HG03342 (cell line): ENCODE results near the gene IGFL2.
"Not testable (repeated sequence)": the region's sequence is repeated elsewhere in the genome, so short reads cannot be mapped to it uniquely, and the experiment has no call there.

Source experiments
- ATAC-seq: cut with Tn5 transposase; IDR thresholded peaks from one replicate; pipeline ENCODE4 v1.9.1; 2021; ENCODE audit warnings: mild to moderate bottlenecking, moderate library complexity; ENCODE audit not compliant: unreplicated experiment

IGFL2 gene

GRCh38 chr19:46147791-46148288, at the start of gene IGFL2:
Gene IGFL2 (plus strand): TSS chr19:46148238. CDS start chr19:46148279, 41 bp downstream.
- ATAC-seq, result no peak

DNA sequence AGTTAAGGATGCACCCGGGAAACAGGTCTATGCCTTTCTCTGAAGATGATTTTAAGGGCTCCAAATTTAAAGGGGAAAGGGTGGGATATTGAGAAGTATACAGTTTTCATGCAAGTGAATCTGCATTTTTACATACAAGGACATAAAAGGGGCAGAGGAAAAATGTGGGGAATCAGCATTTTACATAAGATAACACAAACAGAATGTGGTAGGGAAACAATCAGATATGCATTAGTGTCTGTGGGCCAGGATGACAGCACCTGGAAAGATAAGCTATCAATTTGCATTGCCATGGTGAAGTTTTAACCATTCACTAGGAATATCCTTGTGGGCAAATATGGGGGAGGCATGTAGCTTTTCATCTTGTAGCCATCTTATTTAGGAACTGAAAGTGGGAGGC, 47.7 kb upstream of the IGFL2 start:
- ATAC-seq, result no peak

DNA sequence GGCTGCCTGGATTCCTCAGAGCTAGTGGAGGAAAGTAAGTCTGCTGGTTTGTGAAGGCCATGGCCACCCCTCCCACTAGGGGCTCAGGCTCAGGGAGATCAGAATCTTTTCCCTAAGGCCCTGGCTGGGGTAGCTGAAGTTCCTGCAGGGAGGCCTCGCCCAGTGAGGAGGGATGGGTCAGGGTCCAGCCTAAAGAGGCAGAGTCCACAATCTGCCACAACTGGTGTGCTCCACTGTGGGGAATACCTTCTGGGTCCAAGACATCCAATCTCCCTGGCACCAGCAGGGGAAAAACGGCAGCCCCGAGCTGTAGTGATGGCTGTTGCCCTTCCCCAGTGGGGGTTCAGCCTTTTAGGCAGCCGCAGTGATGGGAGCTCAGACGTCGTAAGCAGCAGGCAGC, 46.7 kb upstream of the IGFL2 start:
- no peak for ATAC-seq

DNA sequence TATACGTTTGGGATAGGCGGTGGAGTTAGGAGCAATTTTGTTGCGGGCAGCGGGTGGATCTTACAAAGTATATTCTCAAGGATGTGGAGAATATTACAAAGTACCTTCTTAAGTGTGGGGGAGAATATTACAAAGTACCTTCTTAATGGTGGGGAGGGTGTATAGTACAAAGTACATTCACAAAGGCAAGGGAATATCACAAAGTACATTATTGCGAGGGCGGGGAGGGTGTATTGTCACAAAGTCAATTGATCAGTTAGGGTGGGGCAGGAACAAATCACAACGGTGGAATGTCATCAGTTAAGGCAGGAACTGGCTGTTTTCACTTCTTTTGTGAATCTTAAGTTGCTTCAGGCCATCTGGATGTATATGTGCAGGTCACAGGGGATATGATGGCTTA, 45.7 kb upstream of the IGFL2 start:
- not testable (repeated sequence) for ATAC-seq

DNA sequence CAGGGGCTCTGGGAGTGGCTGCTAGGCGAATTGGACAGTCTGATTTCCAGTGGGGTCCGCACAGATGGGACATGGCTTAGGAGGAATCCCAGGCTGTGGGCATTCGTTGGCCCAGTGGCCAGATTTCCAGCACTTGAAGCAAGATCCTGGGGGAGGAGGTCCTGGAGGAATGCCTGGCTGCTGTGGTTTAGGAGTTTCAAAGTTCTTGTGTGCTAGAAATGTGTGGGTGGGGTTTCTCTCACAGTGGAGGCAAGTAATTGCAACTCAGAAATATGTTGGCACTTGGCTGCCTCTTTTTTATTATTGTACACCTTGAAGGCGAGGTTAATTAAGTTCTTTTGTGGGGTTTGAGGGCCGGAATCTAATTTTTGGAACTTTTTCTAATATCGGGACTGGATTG, 40.7 kb upstream of the IGFL2 start:
- ATAC-seq, result no peak

DNA sequence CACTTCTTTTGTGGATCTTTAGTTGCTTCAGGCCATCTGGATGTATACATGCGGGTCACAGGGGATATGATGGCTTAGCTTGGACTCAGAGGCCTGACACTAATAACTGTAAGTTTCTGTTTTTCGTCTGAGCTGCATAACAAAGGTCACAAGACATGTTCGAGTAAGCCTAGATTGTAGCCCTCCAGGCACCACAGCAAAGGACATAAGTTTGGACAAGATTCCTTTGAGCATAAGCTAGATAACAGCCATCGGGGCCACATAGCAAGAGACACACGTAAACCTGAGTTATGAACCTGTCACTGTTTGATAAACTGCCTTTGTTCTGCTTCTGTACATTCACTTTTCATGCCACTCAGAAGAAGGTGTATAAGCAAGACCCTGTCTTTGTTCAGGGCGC, 38.2 kb upstream of the IGFL2 start:
- ATAC-seq, result no peak

DNA sequence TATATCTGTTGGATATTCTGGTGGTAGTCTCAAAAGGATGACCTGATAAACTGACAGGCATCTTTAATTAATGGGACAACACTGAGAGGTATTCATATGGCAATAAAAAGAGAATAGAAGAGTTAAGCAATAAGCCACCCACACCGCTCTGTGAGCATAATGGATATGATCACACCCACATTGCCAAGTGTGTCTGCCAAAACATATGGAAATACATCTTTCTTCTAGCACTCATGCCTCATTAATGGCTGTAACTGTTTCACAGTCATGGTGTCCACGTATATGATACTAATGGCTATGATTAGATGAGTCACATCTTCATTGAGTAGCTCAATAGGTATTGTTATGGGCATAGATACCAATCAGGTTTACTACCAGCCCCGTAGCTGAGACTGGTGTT, 36.7 kb upstream of the IGFL2 start:
- ATAC-seq, result no peak

GRCh38 chr19:46112527-46112926, 35.5 kb upstream of the IGFL2 start:
- no peak for ATAC-seq

GRCh38 chr19:46113726-46114125, 34.3 kb upstream of the IGFL2 start:
- no peak for ATAC-seq

- ATAC-seq, result no peak
These were observed 32.5 kb upstream of the IGFL2 start for GRCh38 chr19:46115396-46116106.

- no peak for ATAC-seq
These were observed 31.9 kb upstream of the IGFL2 start for GRCh38 chr19:46116121-46116520.

- ATAC-seq, result no peak
These were observed 29.9 kb upstream of the IGFL2 start for GRCh38 chr19:46118136-46118535.

GRCh38 chr19:46124638-46125115, 23.4 kb upstream of the IGFL2 start, which contains the start of gene IGFL3:
Gene IGFL3 (minus strand): TSS chr19:46124688. CDS start chr19:46124649, 39 bp downstream.
- no peak for ATAC-seq

- ATAC-seq, result no peak
These were observed 22.6 kb upstream of the IGFL2 start for GRCh38 chr19:46125447-46125846.

DNA sequence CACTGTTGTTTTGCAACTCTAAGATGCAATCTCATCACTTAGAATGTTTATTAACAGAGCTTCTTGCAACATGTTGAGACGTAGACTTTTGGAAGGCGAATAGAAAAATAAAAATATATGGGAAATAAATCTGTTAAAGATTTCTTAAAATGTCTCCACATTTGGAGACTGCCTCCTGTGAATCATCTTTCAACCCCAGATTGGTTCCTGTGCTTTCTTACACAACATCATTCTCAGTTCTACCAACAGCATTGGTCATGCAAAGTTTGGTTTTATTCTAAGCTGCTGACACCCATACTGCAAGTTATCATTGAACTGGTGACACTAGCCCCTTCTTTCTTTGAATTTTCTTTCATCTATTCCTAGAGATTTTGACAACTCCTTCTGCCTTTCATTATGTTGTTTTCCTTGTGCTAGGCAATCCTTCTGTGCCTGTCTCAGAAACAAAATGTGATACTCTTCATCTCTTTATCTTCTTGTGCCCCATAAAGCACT, 21.9 kb upstream of the IGFL2 start:
- no peak for ATAC-seq

- ATAC-seq, result no peak
These were observed 16.4 kb upstream of the IGFL2 start for GRCh38 chr19:46131485-46132143.

DNA sequence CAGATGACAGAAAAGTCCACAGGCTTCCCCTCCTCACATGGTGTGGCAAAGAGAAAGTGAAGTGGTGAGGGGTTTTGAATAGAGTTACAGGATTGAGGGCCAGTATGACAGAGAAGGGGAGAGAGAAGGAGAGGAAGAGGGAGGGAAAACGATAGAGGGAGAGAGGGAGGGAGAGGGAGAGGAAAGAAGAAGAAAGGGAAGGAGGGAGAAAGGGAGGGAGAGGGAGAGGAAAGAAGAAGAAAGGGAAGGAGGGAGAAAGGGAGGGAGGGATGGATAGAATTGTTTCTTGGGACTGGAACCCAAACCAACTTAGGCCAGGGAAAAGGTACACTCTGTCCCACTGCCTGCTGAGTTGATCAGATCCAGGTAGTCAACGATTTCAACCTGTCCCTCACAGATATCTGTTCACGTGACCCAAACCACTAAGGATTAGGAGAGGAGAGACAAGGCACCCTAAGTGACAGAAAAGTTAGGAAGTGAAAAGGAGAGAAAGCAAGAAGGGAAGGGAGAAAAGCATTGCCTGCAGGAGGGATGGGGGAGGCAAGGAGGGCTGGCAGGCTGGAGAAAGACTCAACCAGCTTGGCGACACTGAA, 15.4 kb upstream of the IGFL2 start:
- no peak for ATAC-seq

- ATAC-seq, result no peak
These were observed 14.9 kb upstream of the IGFL2 start for GRCh38 chr19:46133101-46133627.

DNA sequence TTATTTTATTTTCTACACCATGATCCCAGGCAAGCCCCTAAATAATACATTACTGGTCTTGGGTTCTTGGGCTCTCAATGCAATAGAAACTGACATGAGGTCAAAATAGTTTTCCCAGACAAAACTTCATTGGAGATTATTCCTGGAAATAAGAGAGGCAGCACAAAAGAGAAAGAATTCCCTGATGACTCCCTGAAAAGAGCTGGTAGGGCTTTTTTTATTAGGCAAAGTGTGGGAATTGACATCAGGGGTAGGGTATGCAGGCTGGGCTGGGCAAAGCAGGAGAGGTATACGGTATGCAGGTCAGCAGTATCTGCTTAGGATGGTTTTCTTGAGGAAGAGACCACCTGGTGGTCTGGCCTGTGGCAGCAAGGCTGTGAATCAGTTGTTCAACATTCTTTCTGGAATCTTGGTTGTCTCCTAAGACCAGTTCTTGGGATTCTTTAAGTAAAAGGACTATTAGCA, 14.2 kb upstream of the IGFL2 start:
- ATAC-seq, result no peak

DNA sequence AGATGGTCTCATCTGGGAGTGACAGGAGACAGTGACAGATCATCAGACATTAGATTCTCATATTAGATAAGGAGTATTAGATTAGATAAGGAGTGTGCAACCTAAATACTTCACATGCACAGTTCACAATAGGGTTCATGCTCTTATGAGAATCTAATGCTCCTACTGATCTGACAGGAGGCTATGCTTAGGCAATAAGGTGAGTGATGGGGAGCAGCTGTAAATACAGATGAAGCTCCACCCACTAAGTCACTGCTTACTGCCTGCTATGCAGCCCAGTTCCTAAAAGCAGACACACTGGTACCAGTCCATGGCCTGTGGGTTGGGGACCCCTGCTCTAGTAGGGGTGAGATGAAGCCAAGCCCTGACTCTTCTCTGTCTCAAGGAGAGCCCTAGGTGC, 13.5 kb upstream of the IGFL2 start:
- no peak for ATAC-seq

DNA sequence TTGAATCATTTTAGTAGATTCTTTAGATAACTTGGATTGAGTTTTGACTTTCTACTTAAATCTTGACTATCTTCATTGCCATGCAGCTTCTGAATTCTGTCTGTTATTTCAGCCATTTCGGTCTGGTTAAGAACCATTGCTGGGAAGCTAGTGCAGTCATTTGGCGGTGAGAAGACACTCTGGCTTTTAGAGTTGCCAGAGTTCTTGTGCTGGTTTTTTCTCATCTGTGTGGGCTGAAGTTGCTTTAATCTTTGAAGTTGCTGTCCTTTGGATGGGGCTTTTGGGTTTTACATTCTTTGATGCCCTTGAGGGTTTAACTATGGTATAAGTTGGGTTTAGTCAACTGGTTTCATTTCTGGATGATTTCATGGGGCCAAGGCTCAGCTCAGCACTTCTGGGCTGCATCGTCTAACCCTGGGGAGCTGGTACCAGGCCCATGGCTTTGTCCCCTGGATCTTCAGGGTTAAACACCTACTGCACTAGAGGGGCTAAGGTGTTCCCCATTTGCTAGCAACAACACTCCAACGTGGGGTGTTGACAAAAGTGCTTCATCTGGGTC, 10.0 kb upstream of the IGFL2 start:
- no peak for ATAC-seq
